AG04449 (cell line): Measurements from ENCODE around the gene EDIL3.

Experiments used
- CTCF ChIA-PET: fragments of 350-600 bp; formaldehyde crosslinking; extraction: SDS; loops from one replicate; lab custom pipeline; 2021; ENCODE audit warnings: antibody characterized with exemption; lab: Yijun Ruan, JAX
- POLR2A ChIA-PET: fragments of 400-600, 350-600 bp; formaldehyde crosslinking; extraction: SDS; loops from one replicate; lab custom pipeline; 2020; ENCODE audit warnings: antibody characterized with exemption, inconsistent platforms; lab: Yijun Ruan, JAX
- DNase-seq: peaks from one replicate; pipeline ENCODE4 v3.0.0-alpha.2; 2010; ENCODE audit warnings: low read depth, low spot score
- H3K4me3 ChIP-seq: 2 replicates; pipeline ENCODE4 v1.5.1; 2011; ENCODE audit warnings: low read depth, mild to moderate bottlenecking, control low read depth, low read length
- CTCF ChIP-seq: IDR thresholded peaks from one replicate; pipeline ENCODE4 v1.5.1; 2011; ENCODE audit warnings: mild to moderate bottlenecking, moderate library complexity, low read length, control low read depth, inconsistent platforms; ENCODE audit not compliant: insufficient read depth; ENCODE audit errors: missing control alignments

Gene EDIL3

GRCh38 chr5:84260939-84261338 is 123.7 kb downstream of the EDIL3 start:
- ChIA-PET CTCF (no interaction called here), POLR2A (no interaction called here)
- DNase-seq, result no peak
- TF ChIP-seq CTCF, result no peak
- no peak overlapping the region for H3K4me3 ChIP-seq

DNA sequence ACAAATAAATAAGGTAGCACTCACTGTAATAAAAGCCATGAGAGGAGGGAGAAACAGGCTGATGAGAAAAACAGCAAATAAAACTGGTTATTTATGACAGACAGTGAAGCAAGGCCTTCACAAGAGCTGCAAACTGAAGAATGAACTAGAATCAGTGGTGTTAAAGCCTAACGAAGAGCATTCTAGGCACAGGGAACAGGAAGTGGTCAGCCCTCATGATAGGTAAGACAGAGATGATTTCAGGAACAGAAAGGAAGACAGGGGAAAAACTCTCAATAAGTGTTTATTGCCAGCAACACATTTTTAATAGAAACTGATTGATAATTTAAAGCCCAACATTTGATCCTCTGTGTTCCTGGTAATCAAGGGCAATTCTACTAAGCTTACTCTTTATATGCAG is 124.5 kb downstream of the EDIL3 start:
- no peak for DNase-seq
- ChIA-PET CTCF (interaction anchor here (1.3 kb wide), 1 partner anchor 332 kb away, joined by 3 read pairs; no protein-coding TSS in a partner anchor), POLR2A (no interaction called here)
- TF ChIP-seq CTCF, result no peak
- no peak overlapping the region for H3K4me3 ChIP-seq

GRCh38 chr5:84259283-84260045 is 125.2 kb downstream of the EDIL3 start:
- no peak for DNase-seq
- no peak overlapping the region for H3K4me3 ChIP-seq
- ChIA-PET POLR2A (no interaction called here), CTCF (interaction anchor here (1.3 kb wide), 1 partner anchor 332 kb away, joined by 3 read pairs; no protein-coding TSS in a partner anchor)
- no peak for TF ChIP-seq CTCF

DNA sequence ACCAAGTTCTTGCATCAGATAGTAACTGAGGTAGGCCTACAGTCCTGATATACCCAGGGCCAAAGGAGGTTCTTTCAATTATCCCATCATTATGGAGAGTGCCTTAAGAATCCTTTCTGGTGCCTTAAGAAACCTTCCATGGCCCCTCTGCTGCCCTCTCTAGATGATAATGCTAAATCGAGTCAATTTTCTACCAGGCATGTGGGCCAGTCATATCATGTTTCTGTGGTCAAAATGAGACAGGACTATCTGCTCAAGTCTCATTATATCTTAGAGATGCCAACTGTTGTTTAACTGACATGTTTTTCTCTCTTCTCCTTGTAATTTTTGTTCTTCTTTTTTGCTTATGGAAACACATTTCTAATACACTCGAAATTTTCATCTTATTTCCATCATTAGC is 127.6 kb downstream of the EDIL3 start:
- POLR2A ChIA-PET, result no interaction called here
- TF ChIP-seq CTCF, result no peak
- no peak for DNase-seq
- CTCF ChIA-PET, result no interaction called here
- no peak overlapping the region for H3K4me3 ChIP-seq

- ChIA-PET POLR2A (no interaction called here), CTCF (interaction anchor here (0.6 to 2.4 kb wide), 13 partner anchors 8 to 543 kb away, joined by 3 to 23 read pairs (median 4); no protein-coding TSS in a partner anchor)
- no peak for DNase-seq
Observed at GRCh38 chr5:84255315-84255714, 129.4 kb downstream of the EDIL3 start.

More at GRCh38 chr5:84255315-84255714, 129.4 kb downstream of the EDIL3 start:
- TF ChIP-seq CTCF, result peak; percentile 26
- H3K4me3 ChIP-seq, result no peak overlapping the region
